Left lung (tissue), 10 donors: ENCODE data around the gene RPP30. TPM values are rescaled to one million over a fixed set of nuclear protein-coding genes. Genes with fewer than 3 reads are reported as not detected.

Experiments used
- ATAC-seq: fragments of 200-7000 bp; cut with Tn5 transposase; one replicate; pipeline ENCODE4 v1.9.1; 2020; ENCODE audit warnings: moderate library complexity
- DNase-seq, 4 donors: peaks; one replicate each; pipeline ENCODE4 v3.0.0-alpha.2; 2013 to 2020
- H3K27ac ChIP-seq, 2 donors: fragments of 200-600 bp; sonication (generic) in 1 of 2; one replicate each; pipeline versions ENCODE4 v1.5.0 to v1.8.0; 2020 to 2021
- H3K27me3 ChIP-seq, 2 donors: fragments of 200-600 bp; sonication (generic) in 1 of 2; one replicate each; pipeline versions ENCODE4 v1.5.0 to v1.8.0; 2020 to 2021
- H3K36me3 ChIP-seq, 2 donors: fragments of 200-600 bp; sonication (generic) in 1 of 2; one replicate each; pipeline versions ENCODE4 v1.5.0 to v1.8.0; 2020 to 2021
- H3K4me1 ChIP-seq, 2 donors: fragments of 200-600 bp; one replicate each; pipeline ENCODE4 v1.8.0; 2021
- H3K4me3 ChIP-seq, 2 donors: fragments of 200-600 bp; sonication (generic) in 1 of 2; one replicate each; pipeline versions ENCODE4 v1.5.0 to v1.8.0; 2020 to 2021; ENCODE audit warnings: mild to moderate bottlenecking in 1 of 2
- H3K9me3 ChIP-seq, 2 donors: fragments of 200-600 bp; sonication (generic) in 1 of 2; one replicate each; pipeline versions ENCODE4 v1.5.0 to v1.8.0; 2020 to 2021
- CTCF ChIP-seq, 2 donors: fragments of 200-600 bp; sonication (generic) in 1 of 2; IDR thresholded peaks; one replicate each; pipeline versions ENCODE4 v1.5.0 to v1.8.0; 2021; ENCODE audit warnings: antibody characterized with exemption in 2 of 2
- intact Hi-C, 2 donors: fragments of 100-400 bp; cut with DNase I; formaldehyde crosslinking; loops; one replicate each; pipeline versions ENCODE4 v1.11.2 to v1.14.2; 2022
- polyA plus RNA-seq, 6 donors: library from polyadenylated mRNA; unstranded; fragments of 120-200 nt; gene quantifications; one replicate each; pipeline ENCODE4 v1.2.1, GENCODE V29; 2013; ENCODE audit not compliant: insufficient read length in 6 of 6
- total RNA-seq, 2 donors: library from RNA; stranded (reverse); fragmentation: NEBNext Ultra II Directional; extraction: Animal tissue kit (Norgen Biotek cat#: 25700); gene quantifications; one replicate each; pipeline ENCODE4 v1.2.1, GENCODE V29; 2021
- donor health status: DM: no; HTN: yes; CAD: no.
- donor health status: DM: no; HTN: no; CAD: no.

Gene RPP30
- total and polyA plus RNA-seq, 8 donors = 26.3 to 60.6 (median 52.3) TPM

GRCh38 chr10:90905925-90906324 is 34.2 kb downstream of the RPP30 start:
- H3K27ac ChIP-seq = no peak overlapping the region
- H3K27me3 ChIP-seq = no peaks in the 10 kb centered on the region
- H3K36me3 ChIP-seq = peaks cover 0 to 25% of the 10 kb centered on the region in 2 donors
- H3K4me3 ChIP-seq = no peak overlapping the region
- intact Hi-C loops = loop anchor here in 1 of 2 donors (10.0 kb wide), 1 partner anchor 349 kb away; no protein-coding TSS in a partner anchor
- no peaks in the 10 kb centered on the region for H3K9me3 ChIP-seq
- no peak for TF ChIP-seq CTCF (IDR thresholded peaks at IDR 0.05)
- H3K4me1 ChIP-seq = no peaks in the 10 kb centered on the region
- no peak for DNase-seq
- ATAC-seq = no peak

GRCh38 chr10:90906596-90906995 is 34.8 kb downstream of the RPP30 start:
- ATAC-seq (no peak), DNase-seq (no peak)
- H3K27ac ChIP-seq = no peak overlapping the region
- H3K27me3 ChIP-seq = no peaks in the 10 kb centered on the region
- H3K4me1 ChIP-seq = peaks cover 0 to 2% of the 10 kb centered on the region in 2 donors
- H3K4me3 ChIP-seq = no peak overlapping the region
- TF ChIP-seq CTCF (IDR thresholded peaks at IDR 0.05) = no peak
- no peaks in the 10 kb centered on the region for H3K9me3 ChIP-seq
- H3K36me3 ChIP-seq = peaks cover 0 to 18% of the 10 kb centered on the region in 2 donors
- intact Hi-C loops = loop anchor here in 1 of 2 donors (10.0 kb wide), 1 partner anchor 348 kb away; no protein-coding TSS in a partner anchor

GRCh38 chr10:90911133-90912051 is 39.6 kb downstream of the RPP30 start:
- ATAC-seq = peak; percentile 99
- peaks cover 0 to 8% of the 10 kb centered on the region in 2 donors for H3K4me1 ChIP-seq
- no peak overlapping the region for H3K4me3 ChIP-seq
- H3K36me3 ChIP-seq = no peaks in the 10 kb centered on the region
- H3K9me3 ChIP-seq = no peaks in the 10 kb centered on the region
- intact Hi-C loops = loop anchor here in 1 of 2 donors (5.0 kb wide), 1 partner anchor 341 kb away; no protein-coding TSS in a partner anchor
- H3K27ac ChIP-seq = no peak overlapping the region
- DNase-seq = peak in 2 of 4 donors; percentile 74 to 82
- no peaks in the 10 kb centered on the region for H3K27me3 ChIP-seq
- peak; percentile 68 to 80 for TF ChIP-seq CTCF (IDR thresholded peaks at IDR 0.05)

GRCh38 chr10:90912174-90912573 is 40.4 kb downstream of the RPP30 start:
- ATAC-seq (no peak), DNase-seq (no peak)
- no peaks in the 10 kb centered on the region for H3K36me3 ChIP-seq
- H3K27ac ChIP-seq = no peak overlapping the region
- H3K27me3 ChIP-seq = no peaks in the 10 kb centered on the region
- H3K4me1 ChIP-seq = peaks cover 0 to 8% of the 10 kb centered on the region in 2 donors
- H3K4me3 ChIP-seq = no peak overlapping the region
- TF ChIP-seq CTCF (IDR thresholded peaks at IDR 0.05) = no peak
- H3K9me3 ChIP-seq = no peaks in the 10 kb centered on the region
- intact Hi-C loops = loop anchor here in 1 of 2 donors (5.0 kb wide), 1 partner anchor 340 kb away; no protein-coding TSS in a partner anchor

DNA sequence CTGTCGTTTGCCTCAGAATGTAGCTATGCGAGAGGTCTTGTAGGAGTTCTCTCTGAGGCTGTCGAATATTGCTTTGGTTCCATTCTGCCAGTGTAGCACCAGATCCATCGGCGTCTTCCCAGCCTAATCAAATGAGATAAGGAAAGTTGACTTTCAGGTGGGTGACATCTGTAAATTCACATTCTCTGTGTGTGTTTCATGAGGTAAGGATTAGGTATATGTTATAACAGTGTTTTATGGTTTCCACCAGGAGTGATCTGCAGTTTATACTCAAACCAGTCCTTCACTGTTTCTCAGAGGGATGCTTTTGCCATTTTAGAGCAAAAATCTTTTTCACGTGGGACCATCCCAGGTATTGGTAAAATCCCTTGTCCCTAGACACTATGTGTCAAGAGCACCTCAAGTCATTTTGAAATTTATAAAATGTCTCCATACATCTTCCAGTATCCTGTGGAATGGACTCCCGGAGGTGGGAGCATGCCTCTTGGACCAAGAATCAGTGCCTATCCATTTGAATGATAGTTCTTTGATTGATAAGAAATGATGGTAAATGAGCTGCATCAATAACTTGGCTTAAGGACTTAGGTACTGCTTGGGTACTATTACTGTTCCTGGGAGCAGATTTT is 41.2 kb downstream of the RPP30 start:
- no peak for TF ChIP-seq CTCF (IDR thresholded peaks at IDR 0.05)
- Histone ChIP-seq H3K36me3 (no peaks in the 10 kb centered on the region), H3K4me3 (no peak overlapping the region), H3K27me3 (no peaks in the 10 kb centered on the region), H3K9me3 (no peaks in the 10 kb centered on the region), H3K27ac (no peak overlapping the region), H3K4me1 (peaks cover 0 to 8% of the 10 kb centered on the region in 2 donors)
- intact Hi-C loops = loop anchor here in 1 of 2 donors (5.0 kb wide), 1 partner anchor 339 kb away; no protein-coding TSS in a partner anchor
- DNase-seq (no peak), ATAC-seq (no peak)
